GM06990 (cell line): ENCODE measurements around the gene MRPL12.

Source experiments
- DNase-seq: peaks from one replicate; pipeline ENCODE4 v3.0.0-alpha.2; 2011; ENCODE audit not compliant: insufficient read length; ENCODE audit errors: extremely low read depth
- H3K27me3 ChIP-seq: replicated peaks from 2 replicates; pipeline ENCODE4 v1.6.0; 2011; ENCODE audit warnings: low read length; ENCODE audit not compliant: control insufficient read depth, insufficient read depth
- H3K36me3 ChIP-seq: 2 replicates; pipeline ENCODE4 v1.5.1; 2011; ENCODE audit warnings: low read length; ENCODE audit not compliant: control insufficient read depth, insufficient read depth
- H3K4me3 ChIP-seq: replicated peaks from 2 replicates; pipeline ENCODE4 v1.5.1; 2011; ENCODE audit warnings: low read depth, mild to moderate bottlenecking, control low read depth, low read length
- TF ChIP-seq, protein P1 (sequence below): IDR thresholded peaks from 2 replicates; pipeline ENCODE4 v1.5.1; 2011; ENCODE audit warnings: low read length, control low read depth, mild to moderate bottlenecking, inconsistent platforms; ENCODE audit not compliant: insufficient read depth, poor library complexity, severe bottlenecking

Gene MRPL12

DNA sequence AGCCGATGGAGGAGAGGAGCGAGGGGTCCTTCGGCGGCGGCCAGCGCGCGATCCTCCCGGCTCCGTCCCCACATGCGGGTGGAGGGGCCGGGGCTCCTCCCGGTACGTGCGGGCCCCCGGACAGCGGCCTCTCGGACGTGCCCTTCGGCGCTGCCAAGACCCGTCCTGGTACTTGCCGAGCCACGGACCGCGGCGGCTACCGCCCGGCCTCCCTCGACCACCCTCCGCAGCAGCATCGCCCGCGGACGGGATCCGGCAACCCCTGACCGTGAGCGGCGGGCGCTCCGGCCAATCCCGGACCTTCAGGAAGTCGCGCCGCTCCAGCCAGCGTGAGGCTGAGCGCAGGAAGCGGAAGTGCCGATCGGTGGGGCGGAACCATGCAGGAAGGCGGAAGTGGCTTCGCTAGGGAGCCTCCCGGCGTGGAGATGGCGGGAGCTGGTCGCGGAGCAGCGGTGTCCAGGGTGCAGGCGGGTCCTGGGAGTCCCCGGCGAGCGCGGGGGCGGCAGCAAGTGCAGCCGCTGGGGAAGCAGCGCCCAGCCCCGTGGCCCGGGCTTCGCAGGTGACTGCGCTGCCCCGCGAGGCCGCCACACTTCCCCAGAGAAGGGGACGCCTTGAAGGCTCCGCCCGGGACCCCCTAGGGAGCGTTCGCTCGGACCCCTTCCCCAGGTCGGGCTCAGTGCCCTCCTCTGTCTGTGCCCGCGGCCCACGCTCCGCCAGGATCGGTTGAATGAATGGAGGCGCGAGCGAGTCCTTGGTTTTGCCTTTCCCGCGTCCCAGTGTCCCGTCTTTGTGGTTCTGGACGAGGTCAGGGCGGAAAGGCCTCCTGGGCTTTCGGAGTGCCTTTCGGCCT, 36.6 kb upstream of the MRPL12 start, which contains the start of the genes CCDC137 and OXLD1:
TSS of gene CCDC137 (plus strand) at position 396 of the 850 bp plus-strand sequence. CDS start at position 426, 30 bp downstream.
TSS of gene OXLD1 (minus strand) at position 264 of the 850 bp plus-strand sequence. CDS start at position 236, 28 bp downstream.
- TF ChIP-seq, protein P1, sequence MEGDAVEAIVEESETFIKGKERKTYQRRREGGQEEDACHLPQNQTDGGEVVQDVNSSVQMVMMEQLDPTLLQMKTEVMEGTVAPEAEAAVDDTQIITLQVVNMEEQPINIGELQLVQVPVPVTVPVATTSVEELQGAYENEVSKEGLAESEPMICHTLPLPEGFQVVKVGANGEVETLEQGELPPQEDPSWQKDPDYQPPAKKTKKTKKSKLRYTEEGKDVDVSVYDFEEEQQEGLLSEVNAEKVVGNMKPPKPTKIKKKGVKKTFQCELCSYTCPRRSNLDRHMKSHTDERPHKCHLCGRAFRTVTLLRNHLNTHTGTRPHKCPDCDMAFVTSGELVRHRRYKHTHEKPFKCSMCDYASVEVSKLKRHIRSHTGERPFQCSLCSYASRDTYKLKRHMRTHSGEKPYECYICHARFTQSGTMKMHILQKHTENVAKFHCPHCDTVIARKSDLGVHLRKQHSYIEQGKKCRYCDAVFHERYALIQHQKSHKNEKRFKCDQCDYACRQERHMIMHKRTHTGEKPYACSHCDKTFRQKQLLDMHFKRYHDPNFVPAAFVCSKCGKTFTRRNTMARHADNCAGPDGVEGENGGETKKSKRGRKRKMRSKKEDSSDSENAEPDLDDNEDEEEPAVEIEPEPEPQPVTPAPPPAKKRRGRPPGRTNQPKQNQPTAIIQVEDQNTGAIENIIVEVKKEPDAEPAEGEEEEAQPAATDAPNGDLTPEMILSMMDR: no peak
- Histone ChIP-seq H3K36me3 (peaks cover 20% of the 10 kb centered on the region), H3K4me3 (peak within 1 kb of the TSS; percentile 97), H3K27me3 (no peaks in the 10 kb centered on the region)
- peak; percentile 95 for DNase-seq

DNA sequence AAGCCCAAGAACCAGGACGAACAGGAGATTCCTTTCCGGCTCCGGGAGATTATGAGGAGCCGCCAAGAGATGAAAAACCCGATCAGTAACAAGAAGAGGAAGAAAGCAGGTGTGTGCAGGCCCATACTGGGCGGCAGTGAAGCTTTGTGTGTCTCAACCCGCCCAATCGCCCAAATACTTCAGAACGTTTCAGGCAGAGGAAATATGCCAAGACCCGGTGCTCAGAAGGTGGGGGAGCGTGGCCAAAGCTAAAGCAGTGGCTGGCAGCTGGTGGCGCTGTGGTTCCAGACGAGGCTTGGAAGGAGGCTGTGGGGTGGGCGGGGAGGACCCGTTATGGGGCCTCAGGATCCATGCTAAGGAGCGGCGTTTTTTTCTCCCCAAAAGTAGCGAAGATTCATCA, 35.4 kb upstream of the MRPL12 start:
- TF ChIP-seq, protein P1: peak; percentile 18
- H3K27me3 ChIP-seq: no peaks in the 10 kb centered on the region
- H3K36me3 ChIP-seq: peaks cover 31% of the 10 kb centered on the region
- no peak for DNase-seq
- H3K4me3 ChIP-seq: peak overlapping the region; percentile 13; the same call in 1 of the 2 replicates

DNA sequence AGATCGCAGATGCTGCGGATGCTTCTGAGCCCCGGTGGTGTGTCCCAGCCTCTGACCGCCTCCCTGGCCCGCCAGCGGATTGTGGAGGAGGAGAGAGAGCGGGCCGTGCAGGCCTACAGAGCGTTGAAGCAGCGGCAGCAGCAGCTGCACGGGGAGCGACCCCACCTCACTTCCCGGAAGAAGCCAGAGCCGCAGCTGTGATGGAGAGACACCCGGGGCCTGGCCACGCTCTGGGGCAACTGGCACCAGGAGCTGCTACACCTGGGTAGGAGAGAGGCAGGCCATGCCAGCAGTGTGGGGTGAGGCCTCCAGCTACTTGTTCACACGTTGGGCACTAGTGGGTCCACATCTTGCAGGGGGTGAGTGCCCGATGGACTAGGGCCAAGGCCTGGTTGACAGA, 30.7 kb upstream of the MRPL12 start:
- TF ChIP-seq, protein P1: no peak
- DNase-seq: no peak
- Histone ChIP-seq H3K36me3 (peaks cover 33% of the 10 kb centered on the region), H3K27me3 (no peaks in the 10 kb centered on the region), H3K4me3 (no peak overlapping the region)

DNA sequence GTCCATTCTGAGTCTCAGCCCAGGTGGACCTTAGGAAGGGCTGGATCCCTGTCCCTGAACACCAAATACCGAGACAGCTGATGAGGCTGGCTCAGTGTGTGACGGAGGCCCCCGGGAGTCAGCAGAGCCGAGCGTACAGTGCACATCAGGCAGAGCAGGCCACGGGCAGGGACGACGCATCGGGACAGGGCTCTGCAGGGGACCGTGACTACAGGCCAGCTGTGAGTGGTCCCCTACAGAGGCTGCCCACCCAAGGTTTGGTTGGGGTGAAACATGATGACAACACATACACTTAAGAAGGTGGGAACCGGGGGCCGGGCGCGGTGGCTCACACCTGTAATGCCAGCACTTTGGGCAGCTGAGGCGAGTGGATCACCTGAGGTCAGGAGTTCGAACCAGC, 30.2 kb upstream of the MRPL12 start:
- Histone ChIP-seq H3K27me3 (no peaks in the 10 kb centered on the region), H3K4me3 (no peak overlapping the region), H3K36me3 (peaks cover 33% of the 10 kb centered on the region)
- TF ChIP-seq, protein P1: no peak
- no peak for DNase-seq

DNA sequence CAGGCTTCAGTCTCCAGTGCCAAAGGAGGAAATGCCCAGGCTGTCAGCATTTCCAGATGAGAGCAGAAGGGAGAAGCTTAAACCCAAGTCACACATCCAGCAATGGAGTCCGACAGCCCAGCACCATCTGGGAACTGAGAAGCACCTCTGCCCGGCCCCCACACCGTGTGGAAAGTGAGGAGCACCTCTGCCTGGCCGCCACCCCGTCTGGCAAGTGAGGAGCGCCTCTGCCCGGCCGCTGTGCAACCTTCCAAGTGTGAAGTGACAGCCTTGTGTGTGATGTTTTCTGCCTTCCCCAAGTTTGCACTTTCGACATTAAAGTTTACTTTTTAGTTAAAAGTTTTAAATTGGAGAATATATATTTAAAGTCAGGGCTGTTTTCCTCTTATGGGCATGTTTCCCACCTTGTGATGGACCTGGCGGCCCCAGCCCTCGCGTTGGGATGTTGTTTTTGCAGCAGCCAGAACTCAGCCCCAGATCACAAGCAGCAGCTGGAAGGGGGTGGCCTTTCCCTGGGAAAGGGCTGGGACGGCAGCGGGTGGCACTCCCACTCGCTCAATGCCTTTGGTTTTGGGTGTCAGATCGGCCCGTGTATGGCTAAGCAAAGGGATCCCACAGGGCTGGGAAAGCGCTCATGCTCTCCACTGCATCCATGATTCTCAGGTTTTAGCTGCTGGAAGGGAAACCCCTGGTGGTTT, 29.5 kb upstream of the MRPL12 start:
- DNase-seq: no peak
- no peaks in the 10 kb centered on the region for H3K27me3 ChIP-seq
- no peak overlapping the region for H3K4me3 ChIP-seq
- peaks cover 33% of the 10 kb centered on the region for H3K36me3 ChIP-seq
- TF ChIP-seq, protein P1: no peak
